Neural cell (in vitro differentiated cells): ENCODE results near the gene LRRC34. TPM values are rescaled to one million over a fixed set of nuclear protein-coding genes. Genes with fewer than 3 reads are reported as not detected.

Experiments
- H2AFZ ChIP-seq: fragments of 200-600, 300-800 bp; sonication (generic), shearing (Covaris generic); 2 replicates; pipeline ENCODE4 v1.6.0; 2014; ENCODE audit warnings: low read depth, mild to moderate bottlenecking, antibody characterized with exemption, low read length, moderate library complexity
- H3F3A ChIP-seq: fragments of 200-600 bp; shearing (Covaris generic); 2 replicates; pipeline ENCODE4 v1.6.1; 2016; ENCODE audit warnings: mild to moderate bottlenecking, moderate library complexity, mixed read lengths, antibody characterized with exemption, low read length; ENCODE audit not compliant: insufficient read depth, poor library complexity, severe bottlenecking
- H3K27ac ChIP-seq: fragments of 200-600, 300-800 bp; sonication (generic), shearing (Covaris generic); 2 replicates; pipeline ENCODE4 v1.5.1; 2014; ENCODE audit warnings: mild to moderate bottlenecking, low read length, moderate library complexity
- H3K27me3 ChIP-seq: fragments of 300-800, 200-600 bp; sonication (generic), shearing (Covaris generic); 2 replicates; pipeline ENCODE4 v1.6.0; 2014; ENCODE audit warnings: mild to moderate bottlenecking, low read depth, low read length, moderate library complexity; ENCODE audit not compliant: insufficient read depth
- H3K36me3 ChIP-seq: fragments of 300-800, 200-600 bp; sonication (generic), shearing (Covaris generic); 2 replicates; pipeline ENCODE4 v1.5.1; 2014; ENCODE audit warnings: mild to moderate bottlenecking, antibody characterized with exemption, low read length, moderate library complexity; ENCODE audit not compliant: insufficient read depth
- H3K4me2 ChIP-seq: fragments of 300-800, 200-600 bp; sonication (generic), shearing (Covaris generic); 2 replicates; pipeline ENCODE4 v1.6.0; 2014; ENCODE audit warnings: mild to moderate bottlenecking, low read length
- H3K4me3 ChIP-seq: fragments of 300-800, 200-600 bp; sonication (generic), shearing (Covaris generic); 2 replicates; pipeline ENCODE4 v1.5.1; 2014; ENCODE audit warnings: mild to moderate bottlenecking, low read length, moderate library complexity
- H3K79me2 ChIP-seq: fragments of 200-600 bp; shearing (Covaris generic); replicated peaks from 2 replicates; pipeline ENCODE4 v1.6.0; 2014; ENCODE audit warnings: mild to moderate bottlenecking, low read length, moderate library complexity; ENCODE audit not compliant: insufficient read depth
- H3K9ac ChIP-seq: fragments of 300-800, 200-600 bp; sonication (generic), shearing (Covaris generic); 2 replicates; pipeline ENCODE4 v1.6.1; 2016; ENCODE audit warnings: mild to moderate bottlenecking, low read length, mixed read lengths
- H3K9me2 ChIP-seq: fragments of 200-600 bp; shearing (Covaris generic); 2 replicates; pipeline ENCODE4 v1.6.1; 2016; ENCODE audit warnings: mild to moderate bottlenecking, low read length, mixed read lengths; ENCODE audit not compliant: insufficient read depth
- H3K9me3 ChIP-seq: fragments of 200-600, 300-800 bp; sonication (generic), shearing (Covaris generic); 2 replicates; pipeline ENCODE4 v1.6.1; 2016; ENCODE audit warnings: mild to moderate bottlenecking, mixed run types, low read length, moderate library complexity, mixed read lengths
- H4K20me1 ChIP-seq: fragments of 200-600 bp; shearing (Covaris generic); 2 replicates; pipeline ENCODE4 v1.6.1; 2016; ENCODE audit warnings: mild to moderate bottlenecking, mixed run types; ENCODE audit not compliant: insufficient read depth
- EP300 ChIP-seq: fragments of 450-650 bp; conservative IDR thresholded peaks from 2 replicates; pipeline ENCODE4 v1.6.1; 2014; ENCODE audit warnings: antibody characterized with exemption, mild to moderate bottlenecking, moderate library complexity; ENCODE audit not compliant: poor library complexity, severe bottlenecking
- EZH2 ChIP-seq: fragments of 200-600, 300-800 bp; shearing (Covaris generic), sonication (generic); IDR thresholded peaks from 2 replicates; pipeline ENCODE4 v1.6.1; 2014; ENCODE audit warnings: antibody characterized with exemption, low read length, borderline replicate concordance, mild to moderate bottlenecking; ENCODE audit not compliant: insufficient read depth, poor library complexity, severe bottlenecking
- MXI1 ChIP-seq: fragments of 450-650 bp; conservative IDR thresholded peaks from 2 replicates; pipeline ENCODE4 v1.6.1; 2014; ENCODE audit warnings: antibody characterized with exemption, mild to moderate bottlenecking; ENCODE audit not compliant: poor library complexity, severe bottlenecking
- POLR2AphosphoS5 ChIP-seq: IDR thresholded peaks from 2 replicates; pipeline ENCODE4 v1.6.1; 2012
- RAD21 ChIP-seq: fragments of 450-650 bp; conservative IDR thresholded peaks from 2 replicates; pipeline ENCODE4 v1.6.1; 2014; ENCODE audit warnings: antibody characterized with exemption, mild to moderate bottlenecking, moderate library complexity
- REST ChIP-seq: IDR thresholded peaks from 2 replicates; pipeline ENCODE4 v1.6.1; 2012; ENCODE audit warnings: borderline replicate concordance
- SMC3 ChIP-seq: fragments of 450-650 bp; conservative IDR thresholded peaks from 2 replicates; pipeline ENCODE4 v1.6.1; 2014; ENCODE audit warnings: antibody characterized with exemption, mild to moderate bottlenecking, moderate library complexity; ENCODE audit not compliant: poor library complexity
- TAF1 ChIP-seq: IDR thresholded peaks from 2 replicates; pipeline ENCODE4 v1.6.1; 2012; ENCODE audit warnings: low read depth
- polyA plus RNA-seq: library from polyadenylated mRNA; depleted of rRNA; stranded (reverse); fragments of >200 nt; gene quantifications from 2 replicates; pipeline ENCODE4 v1.2.3, GENCODE V29; 2014
- TF ChIP-seq, protein P1 (sequence below): fragments of 450-650 bp; IDR thresholded peaks from 2 replicates; pipeline ENCODE4 v1.5.1; 2014; ENCODE audit warnings: antibody characterized with exemption, mild to moderate bottlenecking, moderate library complexity; ENCODE audit not compliant: poor library complexity, severe bottlenecking

The LRRC34 gene
- polyA plus RNA-seq, 1 donor from 2014 or later, result 1.1 TPM

DNA sequence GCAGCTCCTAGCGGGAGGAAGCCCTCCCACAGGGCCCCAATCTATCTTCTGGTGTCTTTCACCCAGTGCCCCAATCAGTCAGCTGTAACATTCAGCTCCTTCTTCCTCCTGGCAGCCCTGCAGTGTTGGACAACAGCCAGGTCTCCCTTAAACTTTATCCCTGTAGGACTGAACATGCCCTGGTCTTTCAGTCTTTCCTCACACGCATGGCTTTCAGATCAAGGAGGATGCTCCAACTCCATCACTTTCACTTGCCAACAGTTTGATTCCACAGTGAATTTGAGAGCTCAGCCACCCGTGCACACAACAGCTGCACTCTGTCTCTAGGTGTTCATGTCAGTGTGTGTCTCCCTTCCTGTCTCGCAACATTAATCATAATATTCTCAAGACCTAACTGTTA is 28.5 kb upstream of the LRRC34 start:
- H4K20me1 ChIP-seq, result no peaks in the 10 kb centered on the region
- H3K4me3 ChIP-seq, result no peak overlapping the region
- TF ChIP-seq POLR2AphosphoS5 (no peak), EZH2 (no peak), TAF1 (no peak), REST (no peak), RAD21 (no peak), EP300 (no peak), MXI1 (no peak), SMC3 (no peak)
- TF ChIP-seq, protein P1, sequence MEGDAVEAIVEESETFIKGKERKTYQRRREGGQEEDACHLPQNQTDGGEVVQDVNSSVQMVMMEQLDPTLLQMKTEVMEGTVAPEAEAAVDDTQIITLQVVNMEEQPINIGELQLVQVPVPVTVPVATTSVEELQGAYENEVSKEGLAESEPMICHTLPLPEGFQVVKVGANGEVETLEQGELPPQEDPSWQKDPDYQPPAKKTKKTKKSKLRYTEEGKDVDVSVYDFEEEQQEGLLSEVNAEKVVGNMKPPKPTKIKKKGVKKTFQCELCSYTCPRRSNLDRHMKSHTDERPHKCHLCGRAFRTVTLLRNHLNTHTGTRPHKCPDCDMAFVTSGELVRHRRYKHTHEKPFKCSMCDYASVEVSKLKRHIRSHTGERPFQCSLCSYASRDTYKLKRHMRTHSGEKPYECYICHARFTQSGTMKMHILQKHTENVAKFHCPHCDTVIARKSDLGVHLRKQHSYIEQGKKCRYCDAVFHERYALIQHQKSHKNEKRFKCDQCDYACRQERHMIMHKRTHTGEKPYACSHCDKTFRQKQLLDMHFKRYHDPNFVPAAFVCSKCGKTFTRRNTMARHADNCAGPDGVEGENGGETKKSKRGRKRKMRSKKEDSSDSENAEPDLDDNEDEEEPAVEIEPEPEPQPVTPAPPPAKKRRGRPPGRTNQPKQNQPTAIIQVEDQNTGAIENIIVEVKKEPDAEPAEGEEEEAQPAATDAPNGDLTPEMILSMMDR, result no peak
- no peaks in the 10 kb centered on the region for H3K9me2 ChIP-seq
- no peaks in the 10 kb centered on the region for H3K9me3 ChIP-seq
- no peak overlapping the region for H3K9ac ChIP-seq
- no peak overlapping the region for H3K27ac ChIP-seq
- no peak overlapping the region for H3K4me2 ChIP-seq
- H3K79me2 ChIP-seq, result no peaks in the 10 kb centered on the region
- no peak overlapping the region for H2AFZ ChIP-seq
- H3F3A ChIP-seq, result no peaks in the 10 kb centered on the region
- H3K27me3 ChIP-seq, result no peaks in the 10 kb centered on the region
- no peaks in the 10 kb centered on the region for H3K36me3 ChIP-seq

DNA sequence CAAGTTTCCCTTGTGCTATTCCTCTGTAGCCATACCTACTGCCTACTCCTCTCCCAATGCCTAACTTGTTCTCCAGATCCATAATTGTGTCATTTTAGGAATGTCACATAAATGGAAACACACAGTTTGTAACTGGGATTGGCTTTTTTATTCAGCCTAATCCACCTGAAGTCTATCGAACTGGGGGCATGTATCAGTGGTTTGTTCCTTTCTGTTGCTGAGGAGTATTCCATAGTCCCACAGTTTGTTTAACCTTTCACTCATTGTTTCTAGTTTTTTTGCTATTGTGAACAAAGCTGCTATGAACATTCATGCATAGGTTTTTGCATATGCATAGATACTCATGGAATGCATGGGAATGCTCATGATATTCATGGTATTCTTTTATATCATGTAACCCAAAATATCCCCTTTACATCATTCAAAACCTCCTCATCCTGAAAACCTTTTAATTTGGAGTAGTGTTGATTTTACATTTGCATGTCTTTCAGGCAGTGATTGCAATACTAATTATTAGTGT is 25.9 kb upstream of the LRRC34 start:
- H3K9ac ChIP-seq, result no peak overlapping the region
- no peaks in the 10 kb centered on the region for H3K36me3 ChIP-seq
- TF ChIP-seq EZH2 (no peak), MXI1 (no peak), TAF1 (no peak), SMC3 (no peak), EP300 (no peak), RAD21 (no peak), POLR2AphosphoS5 (no peak), REST (no peak)
- TF ChIP-seq, protein P1, result no peak

More for the DNA sequence above, 25.9 kb upstream of the LRRC34 start:
- no peak overlapping the region for H3K4me3 ChIP-seq
- H3F3A ChIP-seq, result no peaks in the 10 kb centered on the region
- H3K9me3 ChIP-seq, result no peaks in the 10 kb centered on the region
- H3K79me2 ChIP-seq, result no peaks in the 10 kb centered on the region
- no peak overlapping the region for H2AFZ ChIP-seq
- H3K27ac ChIP-seq, result no peak overlapping the region
- no peak overlapping the region for H3K4me2 ChIP-seq
- no peaks in the 10 kb centered on the region for H3K27me3 ChIP-seq
- H3K9me2 ChIP-seq, result no peaks in the 10 kb centered on the region
- no peaks in the 10 kb centered on the region for H4K20me1 ChIP-seq
